Stimulated activated CD8-positive, alpha-beta memory T cell treated with anti-CD3 and anti-CD28 coated beads, Interleukin-15, amount 100 ng/mL, for 24 hours (primary cell): Measurements from ENCODE around the gene GPC6.

Experiments used
- DNase-seq: peaks from one replicate; pipeline ENCODE4 v3.0.0-alpha.2; 2020; ENCODE audit warnings: low read depth

Gene GPC6

DNA sequence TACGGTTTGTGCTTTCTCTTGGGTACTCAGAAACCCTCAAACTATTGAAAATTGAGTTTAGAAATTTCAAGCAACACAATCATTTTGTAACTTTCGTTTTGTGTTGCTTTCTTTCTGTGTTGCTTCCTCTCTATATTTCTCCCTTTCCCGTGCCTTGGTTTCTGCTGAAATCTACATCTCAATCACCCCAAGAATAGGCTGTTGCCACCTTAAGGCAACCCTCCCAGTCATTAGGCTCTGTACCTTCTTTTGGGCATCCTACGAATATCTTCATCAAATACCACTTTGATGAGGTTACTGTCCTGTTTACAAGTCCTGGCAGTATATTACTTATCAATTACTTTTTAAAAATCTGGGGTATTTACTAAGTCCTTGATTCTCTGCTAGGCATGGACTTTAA is 621.6 kb downstream of the GPC6 start:
- no peak for DNase-seq

DNA sequence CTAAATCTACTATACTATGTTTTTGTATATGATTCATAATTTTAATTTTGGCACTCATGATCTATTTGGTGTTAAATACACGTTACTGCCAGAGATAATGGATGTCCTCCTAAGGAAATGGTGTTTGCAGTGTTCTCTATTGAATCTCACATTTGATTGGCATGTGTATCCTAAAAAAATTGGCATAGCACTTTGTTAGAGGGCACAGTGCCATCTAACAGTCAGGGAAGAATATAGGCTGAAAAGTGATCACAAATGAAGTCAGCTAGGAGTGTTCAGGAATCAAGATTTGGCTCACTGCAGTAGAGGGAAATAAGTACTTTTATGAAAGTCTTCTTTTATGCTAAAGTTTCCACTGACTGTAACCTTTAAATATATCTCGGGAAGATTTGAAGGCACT is 624.6 kb downstream of the GPC6 start:
- DNase-seq: no peak

GRCh38 chr13:93853912-93854311 is 627.3 kb downstream of the GPC6 start:
- DNase-seq: no peak

DNA sequence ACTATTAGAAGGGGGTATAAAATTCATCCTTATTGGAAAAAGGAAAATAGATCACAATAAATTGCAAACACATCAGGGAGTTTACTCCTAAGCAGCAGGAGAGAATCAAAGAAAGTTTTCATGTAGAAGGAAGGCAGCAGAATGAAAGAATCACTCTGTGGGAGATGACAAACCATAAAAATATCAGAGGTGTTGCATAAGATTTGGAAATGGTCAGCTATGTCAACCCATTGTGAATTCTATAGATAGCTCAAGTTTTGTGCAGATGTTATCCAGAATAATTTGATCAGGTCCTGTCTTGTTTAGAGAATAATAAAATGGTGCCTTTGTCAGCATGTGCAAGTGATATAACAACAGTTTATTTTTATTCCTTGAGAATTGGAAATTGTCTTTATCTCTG is 630.5 kb downstream of the GPC6 start:
- DNase-seq: no peak

- DNase-seq: no peak
Measured at GRCh38 chr13:93859716-93860115, 633.1 kb downstream of the GPC6 start.

DNA sequence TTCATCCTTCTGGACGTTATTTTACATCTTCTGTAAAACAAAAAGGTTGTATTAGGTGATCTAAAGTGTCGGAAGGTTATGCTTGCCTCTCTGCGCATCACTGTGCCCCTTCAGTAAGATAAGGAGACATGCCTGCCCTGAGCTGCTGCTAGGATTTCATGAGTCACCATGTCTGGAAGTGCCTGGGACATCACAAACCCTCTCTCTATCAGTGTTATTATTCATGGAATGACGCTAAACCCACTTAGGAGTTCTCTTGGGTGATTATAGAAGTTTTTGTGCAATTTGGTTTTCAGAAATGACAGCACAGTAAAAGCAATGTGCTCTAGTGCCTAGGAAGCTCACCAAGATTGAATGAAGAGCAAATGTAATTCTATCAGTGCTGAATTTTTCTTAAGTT is 635.2 kb downstream of the GPC6 start:
- no peak for DNase-seq

DNA sequence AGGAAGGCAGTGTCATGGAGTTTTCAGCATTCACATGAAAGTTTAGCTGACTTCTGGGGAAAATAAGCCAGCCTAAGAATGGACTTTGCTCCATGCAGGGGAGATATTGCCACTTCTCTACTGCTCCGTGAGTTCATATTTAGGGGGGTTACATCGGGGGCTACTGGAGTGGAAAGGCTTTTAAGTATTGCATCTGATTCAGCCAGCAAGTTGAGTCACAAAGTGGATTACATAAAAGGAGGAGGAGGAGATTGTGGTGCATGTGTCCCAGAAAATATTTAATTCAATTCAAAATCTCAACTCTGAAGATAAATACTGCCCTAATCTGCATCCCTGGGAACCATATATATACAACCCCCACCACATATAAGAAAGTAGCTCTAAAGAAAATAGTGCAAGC is 635.7 kb downstream of the GPC6 start:
- no peak for DNase-seq

DNA sequence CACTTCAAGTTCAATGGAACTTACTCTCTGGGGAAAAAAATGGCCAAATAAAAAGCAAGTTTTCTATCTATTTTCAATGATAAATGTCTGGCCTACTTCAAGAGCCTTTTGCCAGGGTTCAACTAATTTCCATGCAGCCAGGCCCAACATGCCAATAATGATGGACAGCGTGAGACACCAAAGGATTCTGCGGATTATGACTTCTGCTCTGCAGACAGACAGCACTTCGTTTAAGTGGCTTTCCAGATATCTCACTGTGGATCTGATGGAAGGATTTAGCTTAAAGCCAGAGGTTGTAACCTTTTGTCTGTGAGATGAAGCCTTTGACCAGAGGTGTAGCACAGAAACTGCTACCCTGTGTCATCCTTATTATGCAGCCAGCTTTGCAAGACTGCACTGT is 638.6 kb downstream of the GPC6 start:
- DNase-seq: no peak

- DNase-seq: no peak
Measured at GRCh38 chr13:93867481-93867880, 640.9 kb downstream of the GPC6 start.

DNA sequence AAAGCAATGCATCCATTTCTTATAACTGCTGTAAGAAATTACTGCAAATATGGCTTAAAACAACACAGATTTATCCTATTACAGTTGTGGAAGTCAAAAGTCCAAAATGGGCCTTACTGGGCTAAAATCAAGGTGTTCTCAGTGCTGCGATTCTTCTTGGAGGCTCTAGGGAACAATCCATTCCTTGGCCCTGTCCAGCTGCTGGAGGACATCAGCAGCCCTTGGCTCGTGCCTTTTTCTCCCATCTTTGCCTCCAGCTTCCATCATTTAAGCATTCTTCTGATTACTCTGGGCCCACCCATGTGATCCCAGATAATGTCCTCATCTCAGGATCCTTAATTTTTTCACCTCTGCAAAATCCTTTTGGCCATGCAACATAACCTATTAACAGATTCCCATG is 645.8 kb downstream of the GPC6 start:
- no peak for DNase-seq

DNA sequence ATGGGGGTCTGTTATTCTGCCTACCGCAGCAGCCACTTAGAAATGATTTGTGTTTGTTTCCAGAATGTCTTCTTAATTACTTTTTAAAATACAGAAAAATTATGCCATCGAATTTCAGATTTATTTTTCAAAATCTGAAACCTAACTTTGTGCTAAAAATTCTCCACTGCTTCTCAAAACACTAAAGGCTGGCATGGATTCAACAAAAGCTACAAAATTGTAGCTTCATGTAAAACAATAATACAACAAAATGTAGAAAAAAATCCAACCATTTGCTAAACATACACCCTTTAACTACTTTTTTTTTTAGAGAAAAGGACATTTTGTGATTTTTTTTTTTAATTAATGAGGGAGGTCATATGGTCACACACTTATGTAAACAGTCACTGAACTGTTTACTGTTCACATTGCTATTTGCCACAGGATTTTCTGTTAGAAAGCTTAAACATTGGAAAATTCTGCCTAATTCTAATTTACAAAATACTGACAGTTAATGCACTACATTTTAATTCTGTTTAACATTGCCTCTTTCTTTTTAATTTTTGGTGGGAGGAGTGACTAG is 646.3 kb downstream of the GPC6 start:
- DNase-seq: no peak

- DNase-seq: no peak
Measured at GRCh38 chr13:93875547-93875946, 648.9 kb downstream of the GPC6 start.

DNA sequence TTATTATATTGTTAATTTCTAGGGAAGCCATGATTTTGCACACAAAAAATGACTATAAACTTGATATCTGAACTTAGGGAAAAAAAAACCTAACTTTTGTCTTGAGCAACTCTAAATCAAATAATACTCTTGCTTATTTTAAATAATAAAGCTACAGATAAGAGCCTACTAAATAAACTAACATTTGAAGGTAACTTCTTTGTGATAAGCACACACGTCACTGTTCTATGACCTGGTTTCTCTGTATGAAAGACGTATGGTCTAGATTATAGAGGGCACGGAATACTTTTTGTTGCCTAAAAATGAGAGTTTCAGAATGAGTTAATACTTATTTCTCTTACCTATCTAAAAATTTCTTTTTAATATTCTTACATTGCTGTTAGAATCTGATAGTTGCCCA is 649.6 kb downstream of the GPC6 start:
- no peak for DNase-seq

DNA sequence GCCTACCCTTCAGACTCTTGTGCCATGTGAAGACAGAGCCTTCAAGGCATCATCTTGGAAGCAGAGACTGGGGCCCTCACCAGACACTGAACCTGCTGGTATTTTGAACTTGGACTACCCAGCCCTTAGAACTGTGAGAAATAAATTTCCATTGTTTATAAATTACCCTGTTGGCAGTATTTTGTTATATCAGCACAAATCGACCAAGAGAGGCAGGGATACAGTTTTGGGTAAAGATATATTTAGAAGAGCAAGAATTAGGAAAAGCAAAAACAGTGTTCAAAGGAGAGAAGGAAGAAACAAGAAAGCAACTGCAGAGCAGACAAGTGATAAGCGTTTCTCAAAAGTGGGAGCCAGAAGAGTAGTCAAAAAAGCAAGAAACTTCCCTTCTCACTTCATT is 652.1 kb downstream of the GPC6 start:
- DNase-seq: no peak

DNA sequence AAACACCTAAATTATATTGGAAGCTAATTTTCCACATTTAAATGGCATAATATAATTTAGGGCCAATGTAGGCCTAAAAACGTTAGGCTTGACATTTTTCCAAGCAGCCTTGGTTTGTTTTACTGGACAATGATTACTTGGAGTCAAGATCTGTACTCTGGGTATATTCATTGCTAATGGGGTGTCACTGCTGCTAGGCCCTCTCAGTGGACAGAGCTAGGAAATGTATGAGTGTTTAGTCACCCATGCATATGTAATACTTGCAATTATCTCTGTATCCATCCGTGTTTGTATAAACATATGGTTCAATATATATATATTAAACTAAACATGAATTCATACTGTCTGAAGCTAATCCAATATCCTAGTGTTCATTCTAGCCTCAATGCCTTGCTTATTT is 654.8 kb downstream of the GPC6 start:
- DNase-seq: no peak

GRCh38 chr13:93882086-93882651 is 655.6 kb downstream of the GPC6 start:
- DNase-seq: no peak

DNA sequence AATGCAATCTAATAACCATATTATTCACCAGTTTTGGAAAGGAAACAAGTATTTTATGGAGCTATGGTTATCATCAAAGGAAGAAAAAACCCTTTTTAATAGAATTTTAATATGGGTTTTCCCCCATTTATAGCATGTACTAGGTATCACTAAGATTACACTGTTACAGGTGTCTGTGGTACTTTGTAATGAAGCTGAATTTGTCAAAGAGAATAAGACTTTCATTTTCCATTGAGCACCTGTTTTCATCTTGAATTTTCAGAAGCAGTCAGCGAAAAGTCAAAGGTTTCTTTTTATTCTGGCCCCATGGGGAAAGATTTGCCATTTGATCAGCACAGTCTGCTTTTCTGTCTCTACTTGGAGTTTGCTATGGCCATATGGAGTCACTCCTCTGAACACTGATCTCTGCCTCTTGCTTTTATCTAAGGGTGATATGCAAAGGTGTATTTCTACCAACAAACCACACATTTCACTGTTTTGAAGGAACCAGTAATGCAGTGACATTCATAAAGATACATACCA is 662.9 kb downstream of the GPC6 start:
- no peak for DNase-seq

- DNase-seq: no peak
Measured at GRCh38 chr13:93899981-93900380, 673.4 kb downstream of the GPC6 start.

GRCh38 chr13:93900731-93901130 is 674.1 kb downstream of the GPC6 start:
- DNase-seq: no peak

DNA sequence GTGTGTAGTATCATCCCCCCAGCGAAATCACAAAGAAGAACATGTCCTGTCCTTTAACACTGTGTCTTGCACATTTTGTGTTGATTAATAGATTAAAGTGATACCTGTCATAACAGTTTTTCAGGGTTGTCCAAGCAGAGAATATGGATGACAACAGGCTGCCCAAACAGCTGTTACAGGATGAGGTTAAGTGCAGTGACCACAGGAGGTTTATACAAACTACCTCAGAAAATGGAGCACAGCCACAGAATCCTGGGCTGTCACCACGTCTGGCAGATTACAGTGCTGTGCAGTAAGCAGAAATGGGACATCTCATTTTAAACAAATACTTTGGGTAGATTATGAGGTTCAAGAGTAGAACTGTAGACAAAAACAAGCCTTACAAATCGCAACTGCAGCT is 677.3 kb downstream of the GPC6 start:
- DNase-seq: no peak

DNA sequence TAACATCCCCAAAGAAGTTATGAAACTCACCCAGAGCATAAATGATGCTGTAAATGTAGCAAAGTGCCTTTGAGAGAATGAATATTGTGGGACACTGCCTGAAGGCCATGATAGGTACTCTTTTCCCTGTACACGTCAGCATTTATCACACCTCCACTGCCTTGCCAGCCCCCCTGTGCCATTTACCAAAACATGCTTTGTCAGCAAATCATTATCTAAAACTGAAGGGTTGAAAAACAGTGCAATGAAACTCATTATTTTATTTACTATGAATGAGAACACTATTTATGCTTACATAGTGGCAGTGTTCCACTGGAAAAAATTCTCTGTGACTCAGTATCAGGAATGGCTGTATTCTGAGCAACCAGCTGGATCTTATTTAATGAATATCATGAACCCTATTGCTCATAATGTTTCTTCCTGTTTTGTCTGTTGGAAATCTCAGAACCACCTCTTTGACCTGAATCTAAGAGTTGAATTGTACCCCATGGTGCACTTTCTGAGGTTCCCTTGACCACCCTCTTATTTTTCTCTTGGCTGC is 688.7 kb downstream of the GPC6 start:
- DNase-seq: no peak

GRCh38 chr13:93922063-93922855 is 695.7 kb downstream of the GPC6 start:
- DNase-seq: no peak

DNA sequence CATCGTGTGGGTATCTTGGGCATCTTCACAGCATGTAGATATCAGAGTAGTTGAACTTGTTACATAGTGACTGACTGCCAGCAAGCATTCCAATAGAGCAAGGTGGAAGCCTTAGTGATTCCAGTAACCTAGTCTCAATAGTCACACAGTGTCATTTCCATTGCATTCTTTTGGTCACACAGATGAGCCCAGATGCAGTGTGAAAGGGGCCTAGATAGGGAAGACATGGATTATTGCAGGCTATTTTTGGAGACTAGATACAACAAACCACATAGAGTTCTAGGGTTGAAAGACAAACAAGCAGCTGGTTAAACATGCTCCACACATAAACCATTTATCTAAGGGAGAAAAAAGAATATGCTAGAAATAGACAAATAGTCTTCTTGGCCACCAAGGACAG is 699.4 kb downstream of the GPC6 start:
- no peak for DNase-seq
